NAMALWA (cell line): ENCODE measurements around the gene DNAH11.
A peak's percentile ranks its signal among the peaks of the same experiment; 100 is the strongest.
"Not testable (repeated sequence)": the region's sequence is repeated elsewhere in the genome, so short reads cannot be mapped to it uniquely, and the experiment has no call there.

Experiments used
- DNase-seq: peaks from one replicate; pipeline ENCODE4 v3.0.0-alpha.2; 2015; ENCODE audit warnings: low spot score

The DNAH11 gene

GRCh38 chr7:21933293-21933692 lies 390.5 kb downstream of the DNAH11 start:
- DNase-seq, result not testable (repeated sequence)

DNA sequence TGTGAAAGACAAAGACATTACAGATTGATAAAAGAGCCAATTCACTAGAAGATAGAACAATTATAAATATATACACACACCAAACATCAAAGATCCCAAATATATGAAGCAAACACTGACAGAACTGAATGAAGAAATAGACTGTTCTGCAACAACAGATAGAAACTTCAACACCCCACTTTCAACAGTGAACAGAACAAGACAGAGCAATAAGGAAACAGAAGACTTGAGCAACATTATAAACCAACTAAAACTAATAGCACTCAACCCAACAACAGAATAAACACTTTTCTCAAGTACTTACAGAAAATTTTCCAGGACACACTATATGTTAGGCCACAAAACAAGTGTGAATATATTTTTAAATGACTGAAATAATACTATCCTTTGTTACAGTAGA lies 392.0 kb downstream of the DNAH11 start:
- no peak for DNase-seq

DNA sequence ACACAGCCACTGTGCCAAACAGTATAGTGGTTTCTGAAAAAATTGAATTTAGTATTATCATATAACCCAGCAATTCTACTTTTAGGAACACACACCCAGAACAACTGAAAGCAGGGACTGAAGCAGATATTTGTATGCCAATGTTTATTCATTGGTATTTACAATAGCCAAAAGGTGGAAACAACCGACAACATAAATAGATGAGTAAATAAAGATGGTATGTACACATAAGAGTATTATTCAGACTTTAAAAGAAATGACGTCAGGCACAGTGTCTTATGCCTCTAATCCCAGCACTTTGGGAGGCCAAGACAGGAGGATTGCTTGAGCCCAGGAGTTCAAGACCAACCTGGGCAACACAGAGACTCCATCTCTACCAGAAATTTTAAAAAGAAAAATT lies 395.6 kb downstream of the DNAH11 start:
- no peak for DNase-seq

DNA sequence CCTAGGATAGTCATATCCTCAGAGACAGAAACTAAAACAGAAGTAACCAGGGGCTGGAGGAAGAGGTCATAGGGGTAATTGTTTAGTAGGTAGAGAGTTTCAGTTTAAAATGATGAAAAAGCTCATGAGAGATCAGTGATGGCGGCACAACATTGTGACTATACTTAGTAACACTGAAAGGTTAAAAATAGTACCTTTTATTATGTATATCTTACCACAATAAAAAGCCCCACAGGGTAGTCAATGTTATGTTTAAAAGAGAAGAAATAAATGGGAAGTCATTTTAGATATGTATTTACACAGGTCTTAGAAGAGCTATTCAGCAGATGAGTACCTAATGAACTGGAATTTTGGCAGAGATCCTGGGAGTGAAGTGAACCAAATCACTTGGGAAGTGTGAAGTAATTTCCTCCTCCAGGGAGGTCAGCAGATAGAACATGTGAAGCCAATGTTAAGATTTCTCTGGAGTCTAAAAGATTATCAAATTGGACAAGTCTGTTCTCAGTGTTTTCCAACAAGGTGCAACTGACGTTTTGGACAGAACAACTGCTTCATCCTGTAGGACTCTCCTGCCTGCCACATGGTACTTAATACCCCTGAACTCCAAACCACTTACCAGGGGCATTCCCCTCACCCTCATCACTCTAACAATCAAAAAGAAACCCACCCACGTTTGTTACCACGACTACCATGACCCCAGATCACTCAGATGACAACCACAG lies 396.5 kb downstream of the DNAH11 start:
- no peak for DNase-seq

GRCh38 chr7:21939858-21940372 lies 397.1 kb downstream of the DNAH11 start:
- no peak for DNase-seq

DNA sequence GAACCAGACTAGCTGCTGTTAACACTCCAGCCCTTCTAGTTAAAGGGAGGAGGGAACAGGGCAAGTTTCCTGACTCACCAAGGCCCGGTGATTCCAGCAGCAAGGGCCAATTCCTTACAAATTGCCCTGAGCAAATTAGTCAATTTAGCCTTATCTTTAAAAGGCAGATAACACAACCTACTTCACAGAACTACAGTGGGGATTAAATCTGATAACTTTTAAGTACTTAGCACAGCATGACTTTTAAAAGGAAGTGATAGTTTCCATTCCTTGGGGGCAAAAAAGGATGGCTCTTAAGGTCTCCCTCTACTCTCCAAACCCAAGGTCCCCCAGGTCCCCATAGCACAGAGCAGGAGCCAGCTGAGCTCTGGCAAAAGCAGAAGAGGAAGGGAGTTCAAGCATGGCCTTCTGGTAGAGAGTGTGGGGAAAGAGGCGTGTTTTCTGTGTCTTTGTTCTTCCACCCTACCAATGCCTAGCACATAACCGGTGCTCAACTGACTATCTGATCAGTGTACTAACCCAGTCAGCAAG lies 398.8 kb downstream of the DNAH11 start:
- DNase-seq, result peak; percentile 74

DNA sequence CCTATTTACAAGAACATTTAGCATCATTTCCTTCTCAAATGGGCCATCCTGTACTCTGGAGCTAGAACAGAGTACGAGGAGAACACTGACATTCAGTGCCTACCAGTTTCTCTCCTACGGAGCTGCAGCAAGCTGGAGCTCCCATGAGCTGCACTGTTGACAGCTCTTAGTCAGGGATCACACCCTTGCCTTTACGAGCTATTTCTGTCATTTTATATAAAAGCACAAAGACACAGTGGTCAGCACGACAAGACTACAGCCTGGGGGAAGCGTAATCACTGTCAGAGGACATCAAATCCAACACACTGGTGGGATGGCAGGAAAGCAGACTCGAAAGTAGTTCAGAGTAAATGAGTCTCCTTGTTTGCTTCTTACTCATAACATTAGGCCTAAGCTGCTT lies 400.1 kb downstream of the DNAH11 start:
- DNase-seq, result no peak

DNA sequence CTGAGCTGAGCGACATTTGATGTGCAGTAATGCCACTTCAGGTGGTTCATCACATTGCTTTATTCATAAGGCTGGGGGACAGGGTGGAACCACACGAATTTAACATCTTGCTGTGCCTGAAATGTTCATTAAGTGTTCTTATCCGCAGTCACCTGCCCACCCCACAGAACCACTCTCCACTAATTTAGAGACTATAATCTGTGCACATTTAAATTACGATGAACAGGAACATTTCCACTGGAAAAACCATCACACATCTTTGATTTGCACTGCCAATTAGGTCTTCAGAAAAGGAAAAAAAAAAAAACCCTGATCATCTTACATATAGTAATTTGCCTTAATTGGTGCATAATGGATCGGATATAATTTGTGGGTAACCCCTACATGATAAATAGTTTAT lies 400.6 kb downstream of the DNAH11 start:
- DNase-seq, result no peak

- DNase-seq, result peak; percentile 84
These were observed 402.0 kb downstream of the DNAH11 start for GRCh38 chr7:21944616-21945453.

DNA sequence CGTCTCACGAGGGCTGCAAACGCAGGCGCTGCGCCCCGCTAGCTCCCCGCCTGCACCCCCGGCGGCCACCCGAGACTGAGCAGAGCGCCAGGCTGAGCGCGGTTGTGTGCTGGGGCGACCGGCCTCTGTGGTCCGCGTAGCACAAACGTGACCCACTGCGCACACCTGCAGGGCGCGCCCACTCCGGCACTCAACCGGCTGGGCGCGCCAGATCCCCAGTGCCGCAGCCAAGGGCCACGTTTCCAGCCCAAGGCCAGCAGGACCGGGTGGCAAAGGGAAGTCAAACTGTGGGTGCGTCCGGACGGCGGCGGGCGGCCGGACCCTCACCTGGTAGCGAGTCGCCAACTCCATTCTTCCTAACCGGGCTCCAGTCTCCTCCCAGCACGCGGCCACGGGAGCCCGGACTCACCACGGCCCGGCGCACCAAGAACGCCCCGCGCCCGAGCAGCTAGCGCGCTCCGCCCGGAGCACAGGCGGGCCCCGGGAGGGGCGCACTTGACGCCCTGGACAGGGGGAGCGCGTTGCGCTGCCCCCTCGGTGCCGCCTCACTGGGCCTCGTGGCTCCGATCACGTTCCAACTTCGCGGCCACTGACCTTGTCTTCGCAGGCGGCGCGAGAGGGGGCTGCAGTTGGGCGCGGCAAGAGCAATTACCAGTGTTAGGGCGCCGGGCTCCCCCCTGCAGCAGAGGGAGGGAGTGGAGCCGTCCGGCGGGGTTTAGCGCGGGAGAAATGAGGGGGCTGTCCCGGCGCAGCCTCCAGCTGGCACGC lies 402.8 kb downstream of the DNAH11 start, which contains the start of gene CDCA7L:
TSS of gene CDCA7L (minus strand) at position 446 of the 768 bp plus-strand sequence. CDS start at position 351, 95 bp downstream.
- DNase-seq, result peak; percentile 92

- no peak for DNase-seq
These were observed 403.4 kb downstream of the DNAH11 start for GRCh38 chr7:21946222-21946709.

GRCh38 chr7:21947056-21947455 lies 404.2 kb downstream of the DNAH11 start:
- DNase-seq, result peak; percentile 37

DNA sequence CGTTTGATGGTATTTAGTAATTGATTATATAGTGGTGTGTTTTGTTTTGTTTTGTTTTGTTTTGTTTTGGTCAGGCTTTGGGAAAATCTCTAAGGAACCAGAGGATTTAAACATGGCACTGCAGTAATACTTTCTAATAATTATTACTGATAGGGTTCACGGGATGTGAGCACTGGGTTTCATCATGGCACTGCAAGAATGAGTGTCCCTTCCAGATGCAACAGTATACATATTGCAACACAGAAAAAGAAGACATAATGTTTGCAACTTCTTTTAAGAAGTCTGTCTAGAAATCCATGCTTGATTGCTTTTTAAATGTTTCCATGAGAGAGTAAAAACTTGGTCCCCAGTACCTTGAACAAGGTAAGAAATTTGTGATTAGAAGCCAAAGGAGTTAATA lies 405.1 kb downstream of the DNAH11 start:
- DNase-seq, result no peak

GRCh38 chr7:21948364-21948763 lies 405.5 kb downstream of the DNAH11 start:
- DNase-seq, result no peak

DNA sequence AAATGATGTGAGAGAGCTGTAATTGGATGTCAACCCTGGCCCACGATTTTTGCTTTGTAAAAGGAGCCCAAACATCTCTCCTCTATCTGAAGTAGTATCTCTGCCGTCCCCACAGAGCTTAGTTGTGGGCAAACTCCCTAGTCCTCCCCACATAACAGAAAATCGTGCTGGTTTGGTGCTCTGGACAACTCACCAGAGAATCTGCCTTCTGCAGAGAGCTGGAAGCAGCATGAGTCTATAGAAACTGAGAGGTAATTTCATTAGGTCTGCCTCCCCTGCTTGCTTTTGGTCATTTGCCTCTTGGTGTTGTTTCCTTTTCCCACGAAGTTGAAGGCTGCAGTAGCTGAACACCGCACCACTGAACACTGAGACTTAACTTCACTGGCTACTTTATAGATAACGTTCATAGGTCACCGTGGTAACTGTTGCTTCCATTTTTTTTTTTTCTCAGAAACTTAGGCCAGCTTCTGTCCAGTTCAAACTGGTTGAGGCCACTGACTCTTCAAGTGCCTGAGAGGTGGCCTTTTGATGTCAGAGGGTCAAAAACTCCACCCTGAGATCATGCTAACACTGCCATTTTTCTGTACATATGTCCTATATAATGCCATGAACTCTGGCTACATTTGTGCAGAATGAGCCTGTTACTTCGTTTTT lies 406.2 kb downstream of the DNAH11 start:
- no peak for DNase-seq
